HG03280 (cell line): ENCODE measurements around the gene ABCC3.

ENCODE experiments used
- ATAC-seq: cut with Tn5 transposase; IDR thresholded peaks from one replicate; pipeline ENCODE4 v1.9.1; 2021; ENCODE audit warnings: mild to moderate bottlenecking, moderate library complexity; ENCODE audit not compliant: unreplicated experiment

Gene ABCC3

DNA sequence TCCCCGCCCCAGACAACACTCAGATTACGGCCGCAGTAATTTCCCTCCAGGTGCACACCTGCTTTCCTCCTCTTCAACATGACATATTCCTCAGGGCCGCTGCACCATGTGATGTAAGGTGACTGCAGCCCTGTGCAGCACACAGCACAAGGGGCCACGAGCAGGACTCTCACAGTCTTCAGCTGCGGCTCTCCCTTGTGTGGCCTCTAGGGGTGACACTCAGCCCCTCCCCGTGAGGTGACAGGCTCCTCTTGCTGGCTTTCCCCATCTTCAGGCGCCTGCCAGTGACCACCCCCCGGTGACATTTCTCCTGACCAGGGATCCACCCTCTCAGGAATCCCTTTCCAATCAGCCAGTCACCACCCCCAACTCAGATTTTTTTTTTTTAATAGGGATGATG, 31.3 kb upstream of the ABCC3 start:
- ATAC-seq, result no peak

DNA sequence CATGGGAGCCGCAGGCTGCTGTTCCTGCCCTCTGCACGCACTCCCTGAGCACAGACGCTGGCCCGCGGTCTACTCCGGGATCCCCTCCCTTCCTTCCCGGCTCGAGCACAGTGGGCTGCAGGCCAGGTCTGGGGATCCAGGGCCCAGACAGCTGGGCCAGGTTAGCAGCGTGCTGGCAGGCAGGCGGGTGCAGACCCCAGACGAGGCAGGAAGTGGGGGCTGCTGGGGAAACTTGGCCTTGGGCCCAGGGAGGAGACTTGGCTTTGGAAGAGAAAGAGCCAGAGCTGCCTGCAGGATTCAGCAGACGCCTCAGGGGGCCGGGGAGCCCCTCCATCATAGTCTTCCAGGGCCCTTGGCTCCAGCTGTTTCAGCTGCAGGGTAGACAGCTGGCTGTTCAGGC, 30.2 kb upstream of the ABCC3 start:
- no peak for ATAC-seq

- no peak for ATAC-seq
Measured at GRCh38 chr17:50605429-50605828, 29.3 kb upstream of the ABCC3 start.

DNA sequence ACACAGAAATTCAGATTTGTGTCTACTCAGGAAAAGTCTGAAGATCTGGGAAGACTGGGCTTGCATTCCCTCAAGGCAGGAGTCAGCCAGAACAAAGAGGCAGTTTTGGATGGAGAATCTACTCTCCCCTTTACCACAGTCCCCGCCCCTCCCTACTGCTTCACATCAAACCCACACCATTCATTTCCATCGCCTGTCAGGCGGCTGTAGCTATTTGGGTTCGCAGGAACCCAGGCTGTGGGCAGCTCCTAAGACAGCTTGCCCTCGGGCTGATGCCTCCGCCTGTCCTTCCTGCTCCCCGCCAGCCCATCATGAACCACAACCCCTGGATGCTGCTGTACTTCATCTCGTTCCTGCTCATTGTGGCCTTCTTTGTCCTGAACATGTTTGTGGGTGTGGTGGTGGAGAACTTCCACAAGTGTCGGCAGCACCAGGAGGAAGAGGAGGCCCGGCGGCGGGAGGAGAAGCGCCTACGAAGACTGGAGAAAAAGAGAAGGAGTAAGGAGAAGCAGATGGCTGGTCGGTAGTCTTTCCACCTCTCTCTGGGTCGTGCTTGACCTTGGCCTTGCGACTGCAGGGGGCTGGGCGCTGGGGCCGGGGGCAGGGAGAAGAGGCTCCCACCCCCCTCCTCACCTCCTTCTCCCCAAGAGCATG, 27.0 kb upstream of the ABCC3 start:
- no peak for ATAC-seq

- ATAC-seq, result no peak
Measured at GRCh38 chr17:50608700-50609379, 25.8 kb upstream of the ABCC3 start.

DNA sequence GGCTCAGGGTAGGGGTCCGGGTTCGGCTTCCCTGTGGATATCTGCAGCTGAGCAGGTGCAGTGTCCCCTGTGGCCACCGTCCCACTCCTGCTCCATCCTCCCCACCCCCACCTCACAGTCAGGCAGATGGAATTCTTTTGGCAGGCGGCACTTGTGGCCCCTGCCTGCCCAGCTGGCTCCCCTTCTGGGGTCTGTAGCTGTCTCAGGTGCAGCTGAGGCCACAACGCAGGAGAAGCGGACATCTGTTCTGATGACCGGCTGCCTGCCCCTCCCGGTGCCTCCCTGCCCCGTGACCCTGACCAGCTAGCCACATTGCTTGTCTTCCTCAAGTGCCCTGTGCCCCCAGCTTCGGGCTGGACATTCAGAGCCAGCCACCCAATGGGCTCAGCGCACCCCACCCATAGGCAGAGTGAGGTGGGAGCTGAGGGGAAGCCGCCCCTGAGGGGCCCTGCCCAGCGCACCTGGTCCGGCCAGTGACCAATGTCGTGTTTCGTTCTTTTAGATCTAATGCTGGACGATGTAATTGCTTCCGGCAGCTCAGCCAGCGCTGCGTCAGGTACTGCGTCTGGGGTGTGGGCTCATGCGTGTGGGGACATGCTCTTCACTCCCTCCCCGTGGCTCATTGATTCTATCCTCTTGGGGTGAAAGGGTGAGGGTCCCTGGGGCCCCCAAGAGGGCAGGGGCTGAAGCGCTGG, 25.2 kb upstream of the ABCC3 start:
- no peak for ATAC-seq

DNA sequence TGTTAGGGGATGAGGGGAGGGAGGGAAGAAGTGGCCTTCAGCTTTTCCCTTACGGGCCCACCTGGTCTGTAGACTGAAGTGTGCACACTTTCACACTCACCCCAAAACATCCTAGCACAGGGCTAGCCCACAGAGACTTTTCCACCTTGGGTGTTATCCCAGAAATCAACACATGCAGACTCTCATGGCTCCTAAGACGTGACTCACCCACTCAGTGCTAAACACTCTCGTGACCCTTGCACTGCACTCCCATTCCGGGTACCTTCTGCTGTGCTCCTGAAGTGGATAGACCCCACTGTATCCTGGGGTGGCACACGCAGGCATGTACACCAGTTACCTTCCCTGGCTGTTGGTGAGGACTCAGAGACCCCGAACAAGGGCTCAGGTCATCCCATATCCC, 23.0 kb upstream of the ABCC3 start:
- ATAC-seq, result no peak

DNA sequence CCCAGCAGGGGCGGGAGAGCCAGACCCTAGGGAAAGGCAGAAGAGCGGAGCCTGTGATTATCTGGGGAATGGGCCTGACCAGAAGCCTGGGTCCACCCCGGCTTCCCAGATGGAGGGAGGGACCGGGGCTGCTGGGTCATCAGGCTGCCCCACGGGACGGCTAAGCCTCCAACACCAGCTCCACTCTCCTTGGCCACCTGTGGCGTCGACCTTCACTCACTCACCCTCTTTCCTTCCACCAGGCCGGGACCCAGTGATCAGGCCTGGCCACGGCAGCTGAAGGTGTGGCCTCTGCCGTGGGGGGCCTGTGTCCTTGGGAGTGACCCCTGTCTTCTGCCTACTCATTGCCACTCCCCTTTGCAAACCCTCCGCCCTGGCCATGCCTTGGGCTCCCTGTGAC, 22.4 kb upstream of the ABCC3 start:
- ATAC-seq, result no peak

GRCh38 chr17:50613007-50613992, 21.4 kb upstream of the ABCC3 start:
- ATAC-seq, result no peak

GRCh38 chr17:50614471-50615051, 20.1 kb upstream of the ABCC3 start:
- ATAC-seq, result no peak

- no peak for ATAC-seq
Measured at GRCh38 chr17:50615828-50616227, 18.9 kb upstream of the ABCC3 start.

GRCh38 chr17:50618300-50618699, 16.4 kb upstream of the ABCC3 start:
- no peak for ATAC-seq

DNA sequence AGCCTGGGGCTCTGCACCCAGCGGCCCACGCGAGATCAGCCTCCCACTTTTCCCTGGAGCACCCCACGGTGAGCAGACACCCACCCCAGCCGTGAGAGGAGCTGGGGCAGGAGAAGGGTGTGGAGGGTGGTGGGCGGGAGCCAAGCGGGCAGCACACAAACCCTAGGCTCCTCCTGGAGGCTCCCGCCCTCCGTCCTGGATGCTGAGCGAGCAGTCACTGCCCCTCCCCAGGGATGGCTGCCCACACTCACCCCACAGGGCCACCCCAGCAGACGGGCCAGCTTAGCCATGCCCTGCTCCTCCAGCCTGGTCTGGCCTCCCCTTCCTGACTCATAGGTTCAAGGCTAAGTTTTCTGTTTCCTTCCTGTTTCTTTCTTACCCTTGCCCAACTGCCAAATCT, 15.7 kb upstream of the ABCC3 start:
- no peak for ATAC-seq

GRCh38 chr17:50619489-50619888, 15.2 kb upstream of the ABCC3 start:
- no peak for ATAC-seq

DNA sequence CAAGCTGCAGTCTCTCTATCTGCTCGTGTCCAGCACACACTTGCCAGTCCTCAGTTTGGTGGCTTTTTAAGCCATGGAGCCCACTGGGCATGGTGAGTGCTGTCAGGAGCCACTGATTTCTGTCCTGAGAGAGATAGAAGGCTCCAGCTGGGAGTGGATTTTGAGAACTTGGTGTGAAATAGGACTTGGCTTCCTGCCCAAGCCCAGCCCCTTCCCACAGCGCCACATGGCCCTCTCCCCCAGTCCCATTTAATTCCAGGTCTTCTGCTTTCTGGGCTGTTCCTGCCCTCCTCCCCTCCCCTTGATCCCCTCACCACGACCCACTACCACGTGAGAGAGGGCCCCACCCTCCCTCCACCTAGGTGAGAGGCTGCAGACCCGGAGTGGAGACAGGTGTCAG, 14.4 kb upstream of the ABCC3 start:
- no peak for ATAC-seq

GRCh38 chr17:50620858-50621257, 13.8 kb upstream of the ABCC3 start:
- ATAC-seq, result no peak

DNA sequence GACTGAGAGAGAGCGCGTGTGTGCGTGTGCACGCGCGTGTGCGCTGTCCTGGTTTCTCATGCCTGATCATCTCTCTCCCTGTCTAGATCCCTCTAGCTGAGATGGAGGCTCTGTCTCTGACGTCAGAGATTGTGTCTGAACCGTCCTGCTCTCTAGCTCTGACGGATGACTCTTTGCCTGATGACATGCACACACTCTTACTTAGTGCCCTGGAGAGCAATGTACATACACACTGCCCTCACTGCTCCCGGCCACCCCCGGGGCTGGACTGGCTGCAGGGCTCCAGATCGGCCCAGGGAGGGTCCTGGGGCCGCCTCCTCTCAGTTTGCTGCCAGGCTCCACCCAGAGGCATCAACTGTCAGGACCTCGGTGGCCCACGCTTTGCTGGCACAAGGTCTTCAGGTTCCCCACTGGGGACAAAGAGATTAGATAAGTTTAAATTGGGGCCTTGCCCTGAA, 13.1 kb upstream of the ABCC3 start:
- ATAC-seq, result no peak

- ATAC-seq, result no peak
Measured at GRCh38 chr17:50624321-50624934, 10.3 kb upstream of the ABCC3 start.

GRCh38 chr17:50625032-50625871, 9.4 kb upstream of the ABCC3 start:
- no peak for ATAC-seq
